Measurements from ENCODE around the gene SOST. TPM values are rescaled to one million over a fixed set of nuclear protein-coding genes. Genes with fewer than 3 reads are reported as not detected.
"Not testable (repeated sequence)": the region's sequence is repeated elsewhere in the genome, so short reads cannot be mapped to it uniquely, and the experiment has no call there.

Gene SOST
- 0.07 and 0.24 TPM in 2 replicates for total RNA-seq (2014; rRNA removed; shearing (Covaris generic))

DNA sequence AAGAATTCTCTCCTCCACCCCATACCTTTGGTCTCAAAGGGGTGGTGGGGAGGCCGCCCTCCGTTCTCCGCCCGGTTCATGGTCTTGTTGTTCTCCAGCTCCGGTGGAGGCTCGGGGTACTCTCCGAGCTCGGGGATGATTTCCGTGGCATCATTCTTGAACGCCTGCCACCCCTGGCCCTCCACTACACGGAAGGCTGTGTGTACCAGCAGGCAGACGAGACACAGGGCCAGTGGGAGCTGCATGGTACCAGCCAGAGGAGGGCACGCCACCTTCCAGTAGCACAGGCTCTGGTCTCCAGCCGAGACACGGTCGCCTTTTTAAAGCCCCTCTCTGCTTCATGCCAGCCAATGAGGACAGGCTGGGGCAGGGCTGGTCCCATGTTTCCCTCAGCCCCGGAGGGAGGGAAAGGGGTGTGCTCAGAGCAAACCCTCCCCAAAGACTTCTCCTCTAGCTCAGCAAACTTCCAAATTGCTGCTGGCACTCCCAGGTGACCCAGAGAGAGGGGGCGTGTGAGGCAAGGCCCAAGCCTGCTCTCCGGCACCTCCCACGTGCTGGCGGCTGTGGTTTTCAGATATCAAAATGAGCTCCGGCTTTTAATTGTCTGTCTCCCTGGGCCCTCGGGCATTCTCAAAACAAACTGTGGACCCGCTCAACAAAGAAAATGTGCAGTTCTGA lies at the start of gene SOST:
SOST (minus strand) TSS at position 295 of the 678 bp plus-strand sequence; CDS start at position 245, 50 bp downstream.
- no peak for DNase-seq (ENCODE audit: low spot score)

- DNase-seq (ENCODE audit: low spot score), result no peak
These were observed 49.5 kb upstream of the SOST start for GRCh38 chr17:43808076-43808475.

DNA sequence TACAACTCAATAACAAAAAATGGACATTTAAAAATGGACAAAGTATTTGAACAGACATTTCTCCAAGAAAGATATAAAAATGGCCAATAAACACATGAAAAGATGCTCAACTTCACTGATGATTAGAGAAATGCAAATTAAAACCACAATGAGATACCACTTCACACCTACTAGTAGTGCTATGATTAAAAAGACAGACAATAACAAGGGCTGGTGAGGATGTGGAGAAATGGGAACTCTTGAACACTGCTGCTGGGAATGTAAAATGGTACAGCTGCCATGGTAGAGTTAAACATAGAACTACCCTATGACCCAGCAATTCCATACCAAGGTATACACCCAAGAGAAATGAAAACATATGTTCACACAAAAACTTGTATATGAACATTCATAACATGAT lies 46.5 kb upstream of the SOST start:
- no peak for DNase-seq (ENCODE audit: low spot score)

- no peak for DNase-seq (ENCODE audit: low spot score)
These were observed 45.2 kb upstream of the SOST start for GRCh38 chr17:43803758-43804157.

- DNase-seq (ENCODE audit: low spot score), result no peak
These were observed 43.3 kb upstream of the SOST start for GRCh38 chr17:43801844-43802243.

DNA sequence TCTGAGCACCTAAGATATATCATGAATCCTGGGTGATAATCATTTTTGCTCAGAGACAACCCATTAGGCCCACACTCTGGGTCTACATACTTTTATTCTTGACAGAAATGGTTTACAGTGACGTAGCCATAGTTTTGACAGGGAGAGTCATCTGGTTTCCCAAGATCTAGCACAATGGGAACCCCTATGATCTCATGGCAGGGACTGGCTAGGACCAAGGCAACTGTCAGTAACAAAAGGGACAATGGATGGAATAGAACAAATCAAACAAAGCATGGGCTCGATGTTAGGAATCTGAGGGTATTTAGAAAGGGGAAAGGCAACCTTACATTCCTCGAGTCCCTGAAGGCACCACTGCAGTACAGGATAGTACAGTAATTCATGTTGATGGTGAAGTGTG lies 42.1 kb upstream of the SOST start:
- no peak for DNase-seq (ENCODE audit: low spot score)

- DNase-seq (ENCODE audit: low spot score), result no peak
These were observed 40.5 kb upstream of the SOST start for GRCh38 chr17:43799047-43799446.

DNA sequence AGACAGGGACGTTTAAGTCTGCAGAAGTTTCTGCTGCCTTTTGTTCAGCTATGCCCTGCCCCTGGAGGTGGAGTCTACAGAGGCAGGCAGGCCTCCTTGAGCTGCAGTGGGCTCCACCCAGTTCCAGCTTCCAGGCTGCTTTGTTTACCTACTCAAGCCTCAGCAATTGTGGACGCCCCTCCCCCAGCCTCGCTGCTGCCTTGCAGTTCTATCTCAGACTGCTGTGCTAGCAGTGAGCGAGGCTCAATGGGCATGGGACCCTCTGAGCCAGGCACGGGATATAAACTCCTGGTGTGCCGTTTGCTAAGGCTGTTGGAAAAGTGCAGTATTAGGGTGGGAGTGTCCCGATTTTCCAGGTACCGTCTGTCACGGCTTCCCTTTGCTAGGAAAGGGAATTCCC lies 39.4 kb upstream of the SOST start:
- not testable (repeated sequence) for DNase-seq (ENCODE audit: low spot score)

DNA sequence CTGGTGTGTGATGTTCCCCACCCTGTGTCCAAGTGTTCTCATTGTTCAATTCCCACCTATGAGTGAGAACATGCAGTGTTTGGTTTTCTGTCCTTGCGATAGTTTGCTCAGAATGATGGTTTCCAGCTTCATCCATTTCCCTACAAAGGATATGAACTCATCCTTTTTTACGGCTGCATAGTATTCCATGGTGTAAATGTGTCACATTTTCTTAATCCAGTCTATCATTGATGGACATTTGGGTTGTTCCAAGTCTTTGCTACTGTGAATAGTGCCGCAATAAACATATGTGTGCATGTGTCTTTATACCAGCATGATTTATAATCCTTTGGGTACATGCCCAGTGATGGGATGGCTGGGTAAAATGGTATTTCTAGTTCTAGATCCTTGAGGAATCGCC lies 34.1 kb upstream of the SOST start:
- DNase-seq (ENCODE audit: low spot score), result not testable (repeated sequence)

- peak; percentile 86 for DNase-seq (ENCODE audit: low spot score)
These were observed 33.0 kb upstream of the SOST start for GRCh38 chr17:43791589-43791988.

- no peak for DNase-seq (ENCODE audit: low spot score)
These were observed 31.8 kb upstream of the SOST start for GRCh38 chr17:43790311-43790940.

DNA sequence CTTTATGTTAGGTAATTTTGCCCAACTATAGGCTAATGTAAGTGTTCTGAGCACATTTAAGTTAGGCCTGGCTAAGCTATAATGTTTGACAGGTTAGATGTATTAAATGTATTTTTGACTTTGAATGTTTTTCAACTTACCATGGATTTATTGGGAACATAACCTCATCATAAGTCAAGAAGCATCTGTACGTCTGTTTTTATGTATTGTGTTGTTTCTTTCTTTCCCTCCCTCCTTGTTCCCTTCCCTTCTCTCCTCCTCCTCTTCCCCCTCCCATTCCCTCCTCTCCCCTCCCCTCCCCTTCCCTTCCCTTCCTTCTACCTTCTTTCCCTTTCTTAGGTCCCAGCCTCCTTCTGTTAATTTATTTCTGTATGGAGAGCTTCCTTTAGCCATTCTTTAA lies 30.9 kb upstream of the SOST start:
- no peak for DNase-seq (ENCODE audit: low spot score)

DNA sequence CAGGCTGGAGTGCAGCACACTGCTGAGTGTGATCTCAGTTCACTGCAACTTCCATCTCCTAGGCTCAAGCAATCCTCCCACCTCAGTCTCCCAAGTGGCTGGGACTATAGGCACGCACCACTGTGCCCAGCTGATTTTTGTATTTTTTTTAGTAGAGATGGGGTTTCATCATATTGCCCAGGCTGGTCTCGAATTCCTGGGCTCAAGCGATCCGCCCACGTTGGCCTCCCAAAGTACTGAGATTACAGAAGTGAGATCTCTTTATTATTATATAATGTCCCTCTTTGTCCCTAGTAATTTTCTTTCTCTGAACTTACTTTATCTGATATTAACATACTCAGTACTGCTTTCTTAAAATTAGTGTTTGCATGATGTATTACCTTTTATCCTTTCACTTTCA lies 29.9 kb upstream of the SOST start:
- DNase-seq (ENCODE audit: low spot score), result no peak

GRCh38 chr17:43787728-43788127 lies 29.1 kb upstream of the SOST start:
- no peak for DNase-seq (ENCODE audit: low spot score)

DNA sequence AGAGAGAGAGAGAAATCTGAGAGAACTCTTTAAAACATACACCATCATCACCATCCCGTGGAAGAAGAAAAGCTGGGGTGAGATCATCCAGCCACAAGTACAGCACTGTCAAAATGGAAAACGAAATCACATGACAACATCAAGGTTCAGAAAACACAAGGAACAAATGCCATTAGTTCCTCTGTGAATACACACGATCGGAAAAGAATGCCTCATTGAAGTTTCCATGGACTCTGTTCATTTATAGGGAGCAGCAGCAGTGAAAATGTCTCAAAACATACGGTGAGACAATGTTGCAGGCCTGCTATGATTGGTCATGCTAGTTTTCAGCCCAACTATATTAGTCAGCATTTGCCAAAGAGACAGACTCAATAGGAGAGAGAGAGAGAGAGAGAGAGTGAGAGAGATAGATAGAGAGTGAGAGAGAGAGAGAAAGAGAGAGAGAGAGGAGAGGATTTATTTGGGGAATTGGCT lies 26.1 kb upstream of the SOST start:
- DNase-seq (ENCODE audit: low spot score), result peak; percentile 64

GRCh38 chr17:43784068-43784467 lies 25.5 kb upstream of the SOST start:
- peak; percentile 83 for DNase-seq (ENCODE audit: low spot score)

DNA sequence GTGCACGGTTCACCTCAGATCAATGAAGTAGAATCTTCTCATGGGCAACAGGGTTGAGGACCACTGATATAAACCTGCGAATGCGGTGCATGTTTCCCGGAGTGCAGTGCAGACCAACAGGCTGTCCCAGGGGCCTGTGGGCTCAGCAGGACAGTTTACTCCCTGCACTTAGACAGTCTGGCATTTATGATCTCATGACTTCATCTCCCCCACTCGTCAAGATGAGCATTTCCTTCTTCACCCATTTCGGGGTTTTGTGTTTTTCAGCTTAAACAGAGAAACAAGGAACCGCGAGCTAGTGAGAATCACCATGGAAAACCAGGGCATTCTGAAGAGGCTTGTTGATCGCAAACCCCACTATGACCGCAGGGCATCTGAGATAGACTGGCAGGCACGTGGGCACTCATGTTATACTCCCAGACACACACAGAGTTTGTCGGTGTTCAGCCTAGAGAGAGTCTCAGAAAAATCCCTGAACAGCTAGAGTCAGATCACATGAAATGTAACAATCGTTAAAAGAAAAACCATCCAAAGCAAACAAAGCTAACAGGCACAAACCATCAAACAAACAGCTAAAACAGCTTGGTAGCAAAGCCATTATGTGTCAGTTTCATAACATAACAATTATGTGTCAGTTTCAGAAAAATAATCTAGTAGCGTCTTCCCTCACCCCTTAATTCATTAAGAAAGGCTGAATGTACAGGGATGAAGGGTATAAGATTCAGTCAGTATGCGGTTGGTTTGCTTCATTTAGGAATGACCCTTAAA lies 24.5 kb upstream of the SOST start:
- peak; percentile 27 for DNase-seq (ENCODE audit: low spot score)

GRCh38 chr17:43780135-43780534 lies 21.5 kb upstream of the SOST start, which contains the start of gene CFAP97D1:
CFAP97D1 (plus strand) TSS chr17:43780435; CDS start chr17:43780463, 28 bp downstream.
- no peak for DNase-seq (ENCODE audit: low spot score)

- no peak for DNase-seq (ENCODE audit: low spot score)
These were observed 20.8 kb upstream of the SOST start for GRCh38 chr17:43779145-43780125.

GRCh38 chr17:43778337-43779144 lies 19.9 kb upstream of the SOST start, which contains the start of gene DUSP3:
DUSP3 (minus strand) TSS chr17:43778977; CDS start chr17:43778924, 53 bp downstream.
- DNase-seq (ENCODE audit: low spot score), result peak; percentile 94
